GM21360 (cell line): Measurements from ENCODE around the gene RASGRF2.
"Not testable (repeated sequence)": the region's sequence is repeated elsewhere in the genome, so short reads cannot be mapped to it uniquely, and the experiment has no call there.

Experiments
- ATAC-seq: cut with Tn5 transposase; IDR thresholded peaks from one replicate; pipeline ENCODE4 v1.9.1; 2021; ENCODE audit warnings: mild to moderate bottlenecking, moderate library complexity; ENCODE audit not compliant: unreplicated experiment

Gene RASGRF2

DNA sequence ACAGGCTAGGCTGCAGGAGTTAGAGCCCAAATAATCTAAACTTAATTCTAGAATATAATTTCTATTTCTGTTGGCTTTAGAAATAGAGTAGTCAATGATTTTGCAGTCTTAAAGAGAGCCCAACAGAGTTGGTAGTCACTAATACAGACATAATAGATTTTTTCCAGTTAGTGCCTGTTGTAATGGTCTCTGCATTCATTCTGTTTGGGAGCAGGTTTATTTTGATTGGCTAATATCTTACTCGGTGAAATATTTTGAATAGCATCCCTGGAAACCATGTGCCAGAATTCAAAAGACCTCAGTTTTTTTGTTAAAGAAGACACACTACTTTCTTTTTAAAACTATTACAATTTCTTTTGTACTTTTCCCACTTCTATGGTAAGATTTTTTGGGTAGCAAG, 107.2 kb downstream of the RASGRF2 start:
- ATAC-seq: no peak

DNA sequence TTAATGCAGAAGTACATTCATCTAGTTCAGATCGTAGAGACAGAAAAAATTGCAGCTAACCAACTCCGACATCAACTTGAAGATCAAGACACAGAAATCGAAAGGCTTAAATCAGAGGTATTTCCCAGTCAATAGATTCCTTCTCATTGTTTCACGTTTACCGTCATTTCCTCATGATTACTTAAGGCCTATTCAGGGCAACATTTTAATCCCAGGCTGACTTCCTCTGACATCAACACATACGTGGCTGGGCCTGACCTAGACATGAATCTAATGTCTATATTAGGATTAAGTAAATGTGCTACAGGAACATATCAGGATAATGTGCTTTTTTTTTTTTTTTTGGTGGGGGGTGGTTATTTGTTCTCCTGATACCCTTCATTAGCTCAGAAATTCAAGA, 107.9 kb downstream of the RASGRF2 start:
- ATAC-seq: no peak

DNA sequence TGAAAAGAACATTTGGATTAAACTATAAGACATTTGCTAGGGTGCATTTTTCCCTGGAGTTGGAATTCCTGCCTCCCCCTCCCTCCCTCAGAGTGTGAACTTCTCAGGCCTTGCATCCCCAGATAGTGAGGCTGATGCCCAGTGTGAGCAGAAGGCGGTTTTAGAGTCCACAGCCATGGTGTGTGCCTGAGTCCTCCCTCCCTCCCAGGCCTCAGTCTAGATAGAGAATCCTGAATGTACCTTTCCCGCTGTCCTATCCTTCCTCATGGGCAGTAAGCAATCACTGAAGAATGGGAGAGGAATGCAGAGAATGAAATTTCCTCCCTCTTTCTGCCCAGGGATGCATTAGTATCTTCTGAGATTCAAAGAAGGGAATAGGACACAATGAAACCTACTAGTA, 108.5 kb downstream of the RASGRF2 start:
- no peak for ATAC-seq

DNA sequence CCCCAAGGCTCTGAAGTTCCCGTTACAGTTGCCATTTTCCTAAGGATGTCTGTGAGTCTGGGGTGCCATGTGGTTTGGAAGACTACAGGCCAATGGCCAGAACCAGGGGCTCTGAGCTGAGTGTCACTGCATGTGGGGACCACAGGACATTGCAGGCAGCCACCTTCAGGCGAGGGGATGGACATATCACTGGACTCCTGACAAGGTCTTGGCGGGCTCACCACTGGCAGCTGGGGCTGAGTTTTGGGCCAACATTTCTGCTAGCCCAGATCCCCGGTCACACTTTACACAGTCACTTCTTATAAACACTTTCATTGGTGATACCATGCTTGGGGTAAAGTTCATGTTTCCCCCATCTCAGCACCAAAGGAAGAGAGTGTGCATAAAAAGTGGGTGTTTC, 109.8 kb downstream of the RASGRF2 start:
- no peak for ATAC-seq

DNA sequence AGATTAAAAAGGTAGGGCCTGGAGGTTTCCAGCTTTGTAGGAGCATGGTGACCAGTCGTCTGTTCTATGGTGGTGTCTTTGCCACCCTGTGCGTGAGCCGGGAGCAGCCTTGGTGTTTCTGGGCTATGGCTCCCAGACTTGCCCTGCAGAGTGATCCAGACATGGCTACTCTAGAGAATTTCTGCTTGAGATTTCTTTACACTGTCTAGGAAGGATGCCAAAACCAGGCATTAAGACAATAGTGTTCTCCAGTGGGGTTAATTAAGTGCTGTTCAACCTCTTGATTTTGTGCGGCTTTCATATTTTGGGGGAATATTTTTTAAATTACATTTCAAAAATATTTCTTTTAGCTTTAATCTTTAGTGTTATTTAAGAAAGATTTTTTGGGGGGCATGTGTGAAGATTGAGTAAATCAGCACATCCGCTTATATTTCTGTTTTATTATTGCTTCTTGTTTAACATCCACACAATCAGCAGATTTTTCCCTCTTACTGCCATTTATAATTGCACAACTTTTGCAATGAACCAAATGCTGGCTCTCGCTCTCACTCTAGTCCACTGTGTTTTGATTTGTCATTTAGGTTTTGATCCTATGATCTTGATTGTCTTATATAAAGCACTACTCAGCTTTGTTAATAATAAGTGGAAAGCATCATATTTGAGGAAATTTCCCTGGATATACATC, 110.5 kb downstream of the RASGRF2 start:
- ATAC-seq: no peak

DNA sequence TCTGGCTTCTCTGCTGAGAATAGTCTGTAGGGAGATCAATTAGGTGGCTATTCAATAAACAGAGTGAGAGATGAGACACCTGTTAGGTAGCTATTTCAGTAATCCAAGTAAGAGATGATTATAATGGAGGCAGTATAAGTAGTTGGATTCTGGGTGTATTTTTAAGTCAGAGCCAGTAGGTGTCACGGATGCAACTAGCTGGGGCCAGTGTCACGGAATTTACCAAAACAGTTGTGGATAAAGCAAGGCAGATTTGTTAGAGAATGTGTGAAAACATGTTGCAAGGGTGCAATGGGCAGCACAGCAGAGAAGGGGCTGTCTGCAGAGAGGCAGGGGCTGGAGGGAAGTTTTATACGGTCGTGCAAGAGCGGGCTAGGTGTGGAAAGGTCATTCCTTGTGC, 114.9 kb downstream of the RASGRF2 start:
- no peak for ATAC-seq

DNA sequence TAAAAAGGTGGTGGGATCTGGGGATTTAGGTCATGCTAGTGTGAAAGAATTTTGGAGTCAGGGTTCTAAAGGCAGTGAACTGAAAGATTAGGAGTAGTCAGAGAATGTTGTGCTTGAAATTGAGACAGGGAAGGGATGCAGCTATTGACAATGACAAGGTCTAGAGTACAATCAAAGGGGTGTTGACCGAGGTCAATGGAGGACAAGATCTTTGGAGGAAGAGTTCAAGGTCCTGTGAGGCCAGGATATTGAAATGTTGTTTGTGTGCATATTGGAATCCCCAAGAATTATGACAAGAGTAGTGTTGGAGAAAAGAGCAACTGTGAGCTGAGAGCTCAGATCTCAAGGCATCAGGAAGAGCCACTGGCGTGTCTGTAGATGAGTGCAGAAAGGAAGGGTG, 116.9 kb downstream of the RASGRF2 start:
- no peak for ATAC-seq

DNA sequence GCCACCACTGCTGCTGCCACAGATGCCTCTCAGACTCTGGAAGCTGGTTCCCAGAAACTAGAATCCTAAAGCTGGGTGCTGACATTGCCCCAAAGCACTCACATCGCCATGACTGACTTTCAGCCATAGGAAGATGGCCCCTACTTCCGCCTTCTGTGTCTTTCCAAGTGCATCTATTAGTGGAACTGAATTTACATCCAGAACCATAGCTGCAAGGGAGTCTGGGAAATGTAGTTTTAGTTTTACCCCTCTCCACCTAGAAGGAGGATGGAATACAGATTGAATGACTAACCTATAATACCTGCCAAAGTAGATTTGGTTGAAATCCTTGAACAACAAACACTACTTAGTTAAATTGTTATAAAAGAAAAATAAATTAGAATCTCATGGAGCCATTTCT, 118.8 kb downstream of the RASGRF2 start:
- ATAC-seq: no peak

DNA sequence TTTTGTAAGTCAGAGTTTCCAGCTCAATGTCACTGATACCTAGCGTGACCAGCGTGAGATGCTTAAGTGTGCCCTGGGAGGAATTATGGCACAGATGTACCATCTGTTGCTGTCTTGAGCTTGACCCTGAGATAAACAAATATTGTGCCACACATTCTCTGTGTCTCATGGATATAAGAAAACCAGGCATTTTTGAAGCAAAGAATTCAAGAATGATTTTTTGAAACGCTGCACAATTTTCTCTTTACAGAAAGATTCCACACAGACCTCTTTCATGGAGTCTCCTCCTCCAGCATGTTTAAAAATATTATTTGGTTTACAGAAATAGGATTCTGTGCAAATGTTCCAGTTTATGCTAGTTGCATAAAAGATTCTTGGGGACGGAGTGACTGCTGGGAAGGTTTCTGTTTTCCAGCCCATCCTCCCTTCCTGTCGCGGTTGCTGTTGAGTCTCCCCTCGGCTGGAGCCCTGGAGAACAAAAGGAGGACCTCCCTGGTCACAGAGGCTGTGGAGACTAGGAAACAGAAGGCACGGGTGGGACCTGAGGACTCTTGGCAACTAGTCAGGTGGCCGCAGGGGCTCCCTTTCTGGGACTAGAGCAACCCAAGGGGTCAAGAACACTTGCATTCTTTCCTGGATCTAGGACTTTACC, 120.8 kb downstream of the RASGRF2 start:
- no peak for ATAC-seq

DNA sequence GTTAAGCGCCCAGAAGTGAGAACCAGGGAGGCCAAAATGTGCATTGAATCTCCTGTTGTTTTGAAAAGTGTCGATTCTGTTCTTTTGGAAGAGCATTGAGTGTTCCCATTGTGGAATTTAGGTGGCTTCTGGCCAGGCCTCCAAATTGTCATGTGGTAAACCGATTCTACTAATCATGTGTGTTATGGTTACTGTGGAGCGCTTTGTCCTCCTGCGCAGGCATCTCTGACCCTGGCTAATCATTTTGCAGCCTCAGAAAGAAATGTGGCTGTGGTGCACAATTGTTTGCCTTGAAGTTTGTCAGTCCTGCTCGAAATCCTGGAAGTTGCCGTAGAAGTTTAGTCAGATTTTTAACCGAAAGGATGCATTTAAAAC, 121.3 kb downstream of the RASGRF2 start:
- no peak for ATAC-seq

DNA sequence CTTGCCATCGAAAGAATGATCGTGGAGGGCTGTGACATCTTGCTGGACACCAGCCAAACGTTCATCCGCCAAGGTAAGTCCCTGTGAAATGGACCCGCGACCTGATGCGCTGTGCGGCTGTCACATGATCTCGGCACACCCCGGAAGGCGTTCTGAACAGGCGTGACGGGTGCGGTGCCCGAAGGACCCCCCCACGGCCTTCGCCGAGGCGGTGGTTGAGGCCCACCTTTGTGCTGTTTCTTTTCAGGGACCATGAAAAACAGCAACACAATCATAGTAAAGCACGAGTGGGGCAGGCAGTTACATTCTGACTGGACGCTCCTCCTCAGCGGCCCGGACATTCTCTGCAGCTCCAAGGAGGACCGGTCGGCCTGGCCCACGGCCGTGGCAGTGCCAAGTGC, 126.7 kb downstream of the RASGRF2 start:
- ATAC-seq: no peak

DNA sequence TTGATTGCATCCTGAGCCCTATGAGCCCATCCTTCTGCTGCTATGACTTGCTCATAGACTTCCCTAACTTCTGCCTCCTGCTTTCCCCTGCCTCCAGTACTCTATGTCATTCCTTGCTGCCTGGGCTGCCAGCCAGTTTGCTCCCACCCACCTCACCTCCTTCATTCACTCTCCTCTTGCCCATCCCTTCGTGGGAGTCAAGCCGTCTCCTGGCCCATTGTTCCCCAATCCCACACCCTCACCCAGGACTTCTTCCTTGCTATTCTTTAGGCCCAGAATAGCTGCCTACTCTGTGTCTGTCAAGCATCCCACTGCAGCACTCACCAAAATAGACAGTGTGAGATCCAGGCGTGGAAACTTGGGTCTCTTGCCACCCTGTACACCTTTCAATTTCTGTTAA, 131.0 kb downstream of the RASGRF2 start:
- no peak for ATAC-seq

DNA sequence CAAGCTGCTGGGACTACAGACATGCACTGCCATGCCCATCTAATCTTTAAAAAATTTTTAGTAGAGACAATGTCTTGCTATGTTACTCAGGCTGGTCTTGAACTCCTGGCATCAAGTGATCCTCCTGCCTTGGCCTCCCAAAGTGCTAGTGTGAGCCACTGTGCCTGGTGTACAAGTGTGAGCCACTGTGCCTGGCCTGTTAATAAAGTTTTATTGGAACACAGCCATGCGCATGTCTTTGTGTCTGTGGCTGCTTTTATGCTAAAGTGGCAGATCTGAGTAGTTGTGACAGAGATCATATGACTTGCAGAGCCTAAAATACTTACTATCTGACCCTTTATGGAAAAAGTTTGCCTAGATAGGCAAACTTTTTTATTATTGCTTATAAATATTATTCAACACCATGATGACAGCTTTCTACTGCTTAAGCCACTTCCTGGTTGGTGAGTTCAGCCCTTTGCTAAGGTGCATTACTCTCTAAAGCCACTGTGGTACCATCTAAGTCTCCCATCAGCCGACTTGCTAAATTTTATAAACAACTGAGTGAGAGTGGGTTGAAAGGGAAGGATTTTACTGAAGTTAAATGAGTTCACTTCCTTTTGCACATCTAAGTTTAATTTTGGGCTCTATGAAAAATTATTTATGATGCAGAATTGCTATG, 133.5 kb downstream of the RASGRF2 start:
- ATAC-seq: no peak

DNA sequence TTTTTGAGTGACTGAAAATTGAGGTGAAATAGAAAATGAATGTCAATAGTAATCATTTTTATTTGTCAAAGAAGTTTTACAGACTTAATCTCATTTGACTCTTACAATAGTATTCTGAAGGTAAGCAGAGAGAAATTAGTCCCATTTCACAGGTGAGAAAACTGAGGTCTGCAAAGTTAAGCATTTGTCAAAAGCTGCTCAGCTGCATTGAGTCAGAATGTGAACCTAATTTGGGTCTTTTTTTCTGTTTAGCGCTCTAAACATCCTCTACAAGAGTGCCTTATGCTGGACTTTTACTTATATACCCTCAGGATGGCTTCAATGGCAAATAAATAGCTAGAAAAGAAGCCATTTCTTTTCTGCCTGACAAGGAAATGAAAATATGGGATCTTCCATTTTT, 135.7 kb downstream of the RASGRF2 start:
- ATAC-seq: no peak

DNA sequence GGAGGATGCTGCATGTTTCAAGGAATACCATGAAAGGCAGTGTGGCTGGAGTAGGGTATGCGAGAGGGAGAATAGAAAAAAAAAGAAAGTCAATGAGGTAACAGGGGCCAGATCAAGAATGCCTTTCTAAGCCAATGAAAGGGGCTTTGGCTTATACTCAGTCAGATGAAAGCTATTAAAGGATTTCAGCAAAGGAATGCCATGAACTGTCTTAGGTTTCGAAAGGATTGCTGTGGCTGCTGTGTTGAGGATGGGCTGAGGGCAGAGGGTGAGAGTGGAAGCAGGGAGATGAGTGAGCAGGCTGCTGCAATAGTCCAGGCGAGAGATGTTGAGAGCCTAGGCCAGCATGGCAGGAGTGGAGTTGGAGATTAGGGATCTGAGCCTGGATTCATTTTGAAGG, 137.6 kb downstream of the RASGRF2 start:
- no peak for ATAC-seq

DNA sequence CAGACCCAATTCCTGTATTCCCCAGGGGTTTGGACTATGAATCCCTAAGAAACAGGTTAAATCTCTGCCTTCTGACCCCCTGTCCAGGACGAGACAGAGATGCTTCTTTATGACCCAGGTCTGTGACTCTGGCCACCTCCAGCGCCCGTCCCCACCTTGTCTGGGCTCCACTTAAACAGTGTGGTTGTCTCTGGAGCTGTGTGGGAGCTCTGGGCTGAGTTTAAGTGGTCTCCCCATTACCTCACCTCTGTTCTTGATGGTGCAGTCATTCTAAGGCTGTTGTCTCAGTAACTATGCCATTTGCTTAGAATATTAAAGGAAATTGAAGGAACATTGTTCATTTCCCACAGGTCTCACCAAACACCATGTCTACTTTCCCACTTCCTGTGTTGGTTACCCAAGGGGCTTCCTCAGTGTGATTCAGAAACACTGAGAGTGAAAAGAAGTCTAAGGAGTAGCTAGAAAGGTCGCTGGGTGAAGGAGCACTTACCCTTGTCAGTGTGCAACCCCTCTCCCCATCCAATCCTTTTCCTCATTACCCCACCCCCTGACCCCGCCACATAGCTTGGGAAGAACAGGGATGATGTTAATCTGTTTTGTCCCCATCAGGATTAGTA, 145.2 kb downstream of the RASGRF2 start:
- ATAC-seq: no peak

DNA sequence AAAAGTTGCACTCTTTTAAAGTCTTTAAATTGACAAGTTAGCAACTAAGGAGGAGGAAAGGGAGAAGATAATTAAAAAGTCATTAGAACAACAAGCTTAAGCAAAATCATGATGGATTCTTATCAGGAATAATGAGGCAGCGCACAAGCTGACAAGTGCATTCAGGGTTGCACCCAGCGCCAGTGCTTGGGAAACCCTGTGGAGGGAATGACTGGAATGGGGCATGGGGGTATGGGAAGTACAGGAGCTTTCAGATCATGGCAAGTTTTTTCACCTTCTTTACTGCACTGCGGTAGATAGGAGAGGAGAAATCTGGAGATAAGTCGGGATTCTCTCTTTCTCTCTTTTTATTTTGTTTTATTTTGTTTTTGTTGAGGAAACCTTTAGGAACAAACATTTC, 155.1 kb downstream of the RASGRF2 start:
- no peak for ATAC-seq

DNA sequence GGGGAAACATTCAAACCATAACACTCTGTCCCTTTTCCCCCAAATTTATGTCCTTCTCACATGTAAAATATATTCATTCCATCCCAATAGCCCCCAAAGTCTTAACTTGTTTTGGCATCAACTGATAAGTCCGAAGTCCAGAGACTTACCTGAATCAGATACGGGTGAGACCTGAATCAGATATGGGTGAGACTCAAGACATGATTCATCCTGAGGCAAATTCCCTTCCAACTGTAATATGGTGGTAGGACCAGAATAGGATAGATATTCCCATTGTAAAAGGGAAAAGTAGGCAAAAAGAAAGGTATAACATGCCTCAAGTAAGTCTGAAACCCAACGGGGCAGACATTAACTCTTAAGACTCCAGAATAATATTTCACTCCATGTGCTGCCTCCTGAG, 157.4 kb downstream of the RASGRF2 start:
- no peak for ATAC-seq

DNA sequence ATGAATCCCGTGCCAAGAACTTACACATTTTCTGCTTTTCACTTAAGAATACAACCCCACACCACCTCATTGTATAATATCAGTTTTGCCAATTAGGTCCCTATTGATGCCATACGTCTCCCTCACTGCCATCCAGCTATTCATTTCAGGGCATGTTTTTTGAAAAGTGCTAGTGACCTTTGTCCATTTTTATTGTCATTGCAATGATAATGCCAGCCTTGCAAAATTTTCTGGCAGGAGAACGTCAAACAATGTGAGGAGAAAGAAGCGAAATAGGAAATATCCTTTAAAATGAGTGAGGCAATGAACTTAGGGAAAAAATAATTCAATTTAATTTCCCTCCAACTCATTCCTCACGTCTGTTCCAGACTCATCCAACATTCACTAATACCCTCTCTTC, 161.1 kb downstream of the RASGRF2 start:
- no peak for ATAC-seq

DNA sequence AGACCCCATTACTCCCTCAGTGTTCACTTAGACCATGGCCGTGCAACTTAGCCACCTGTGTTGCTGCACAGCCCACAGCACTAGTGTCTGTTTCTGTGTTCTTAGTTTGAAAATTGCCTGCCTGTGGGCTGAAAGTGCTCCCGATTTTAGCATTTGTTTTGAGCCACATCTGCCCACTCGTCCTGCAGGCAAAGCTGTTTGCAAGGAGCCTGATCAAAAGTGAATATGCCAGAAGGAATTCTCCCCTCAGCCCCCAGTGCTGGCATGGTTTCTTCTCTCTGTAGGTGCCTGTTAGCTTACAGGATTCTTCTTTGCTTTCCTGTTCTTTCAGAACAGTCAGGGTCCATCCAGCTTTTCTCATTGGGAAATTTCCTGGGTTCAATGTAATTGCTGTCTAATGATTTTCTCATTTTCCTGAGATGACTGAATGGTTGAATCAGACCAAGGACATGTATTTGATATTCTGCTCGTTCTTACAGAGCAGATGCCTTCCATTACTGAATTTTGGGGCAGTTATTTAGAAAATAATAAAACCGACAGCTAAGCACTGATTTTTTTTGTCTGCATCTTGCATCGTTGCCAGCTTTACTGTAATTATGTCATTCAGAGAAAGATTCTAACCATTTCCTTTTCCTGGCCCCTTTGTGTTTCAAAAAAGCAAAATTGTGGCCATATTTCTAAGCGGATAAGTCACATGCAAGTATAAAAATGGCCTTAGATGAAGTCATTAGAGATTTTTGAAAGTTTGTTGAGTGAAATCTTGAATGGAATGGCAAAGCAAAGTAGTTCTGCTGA, 161.9 kb downstream of the RASGRF2 start:
- no peak for ATAC-seq

DNA sequence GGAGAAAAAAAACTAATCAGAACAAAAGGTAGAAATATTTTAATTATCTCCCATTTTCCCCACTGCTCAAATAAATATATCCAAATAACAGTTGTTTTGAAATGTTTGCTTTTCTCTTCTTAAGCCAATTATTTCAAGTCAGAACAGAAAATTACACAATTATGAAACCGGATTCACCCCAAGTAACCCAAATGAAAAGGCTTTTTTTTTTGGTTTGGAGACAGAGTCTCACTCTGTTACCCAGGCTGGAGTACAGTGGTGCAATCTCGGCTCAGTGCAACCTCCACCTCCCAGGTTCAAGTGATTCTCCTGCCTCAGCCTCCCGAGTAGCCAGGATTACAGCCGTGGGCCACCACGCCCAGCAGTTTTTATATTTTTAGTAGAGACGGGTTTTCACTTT, 164.5 kb downstream of the RASGRF2 start:
- not testable (repeated sequence) for ATAC-seq
